D341Med (cell line): ENCODE results near the gene OR4E2.
"Not testable (repeated sequence)": the region's sequence is repeated elsewhere in the genome, so short reads cannot be mapped to it uniquely, and the experiment has no call there.

ENCODE experiments used
- DNase-seq: peaks from one replicate; pipeline ENCODE4 v3.0.0; 2012; ENCODE audit warnings: low spot score

The OR4E2 gene

DNA sequence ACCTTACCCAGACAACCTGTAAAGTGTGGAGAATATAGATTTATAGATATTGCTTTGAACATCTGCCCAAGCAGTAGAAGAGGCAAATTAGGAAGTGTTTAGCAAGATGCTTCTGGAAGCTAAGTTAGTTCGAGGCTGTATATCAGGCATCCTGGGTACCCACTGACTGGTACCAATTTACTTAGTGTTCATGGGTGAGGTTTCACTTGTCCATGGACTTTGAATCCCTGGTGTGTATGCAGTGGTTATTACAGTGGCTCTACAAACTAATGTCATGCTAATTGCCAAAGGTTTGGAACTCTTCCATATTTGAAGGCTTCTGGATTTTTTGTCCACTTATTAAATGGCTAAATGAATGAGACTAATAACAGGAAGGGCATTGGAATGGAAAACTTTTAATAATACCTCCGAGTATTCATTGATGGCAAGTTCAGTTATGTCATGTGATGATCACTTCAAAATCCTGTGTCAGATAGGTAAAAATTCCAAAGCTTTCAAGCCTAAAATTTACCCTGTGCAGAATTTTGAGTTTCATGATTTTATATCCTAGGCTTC, at the start of gene OR4E2:
OR4E2 (plus strand) TSS at position 505 of the 555 bp plus-strand sequence. CDS start 11,248 bp downstream, outside the sequence.
- no peak for DNase-seq

DNA sequence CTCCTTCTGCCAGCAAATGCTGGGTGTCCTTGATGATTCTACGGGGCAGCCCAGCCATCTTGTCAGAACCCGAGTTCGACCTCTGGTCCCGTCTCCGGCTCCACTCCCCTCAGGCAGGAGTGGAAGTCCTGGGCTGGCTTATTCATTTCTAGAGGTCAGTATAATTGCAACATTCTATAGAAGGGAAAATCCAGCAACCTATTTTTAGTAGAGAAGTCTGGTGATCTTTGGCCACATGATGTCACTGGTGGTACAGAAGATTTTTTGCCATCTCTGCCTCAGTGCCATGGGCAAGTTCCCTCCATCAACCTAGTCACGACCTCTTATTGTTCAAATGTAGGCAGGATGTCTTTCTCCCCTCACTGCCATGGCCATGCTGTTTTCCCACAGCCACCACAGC, 41.3 kb upstream of the OR4E2 start:
- DNase-seq: no peak

- no peak for DNase-seq
These were observed 39.4 kb upstream of the OR4E2 start for GRCh38 chr14:21614240-21614639.

GRCh38 chr14:21617614-21618013, 36.0 kb upstream of the OR4E2 start:
- DNase-seq: no peak

GRCh38 chr14:21626491-21627230, 27.0 kb upstream of the OR4E2 start:
- DNase-seq: no peak

DNA sequence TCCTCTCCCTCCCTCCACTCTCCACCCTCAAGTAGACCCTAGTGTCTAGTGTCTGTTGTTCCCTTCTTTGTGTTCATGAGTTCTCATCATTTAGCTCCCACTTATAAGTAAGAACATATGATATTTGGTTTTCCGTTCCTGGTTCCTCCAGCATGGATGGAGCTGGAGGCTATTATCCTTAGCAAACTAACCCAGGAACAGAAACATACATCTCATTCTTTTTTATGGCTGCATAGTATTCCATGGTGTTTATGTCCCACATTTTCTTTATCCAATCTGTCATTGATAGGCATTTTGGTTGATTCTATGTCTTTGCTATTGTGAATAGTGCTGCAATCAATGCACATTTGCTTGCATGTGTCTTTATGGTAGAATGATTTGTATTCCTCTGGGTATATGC, 23.1 kb upstream of the OR4E2 start:
- DNase-seq: not testable (repeated sequence)

- DNase-seq: no peak
These were observed 22.6 kb upstream of the OR4E2 start for GRCh38 chr14:21631084-21631483.

DNA sequence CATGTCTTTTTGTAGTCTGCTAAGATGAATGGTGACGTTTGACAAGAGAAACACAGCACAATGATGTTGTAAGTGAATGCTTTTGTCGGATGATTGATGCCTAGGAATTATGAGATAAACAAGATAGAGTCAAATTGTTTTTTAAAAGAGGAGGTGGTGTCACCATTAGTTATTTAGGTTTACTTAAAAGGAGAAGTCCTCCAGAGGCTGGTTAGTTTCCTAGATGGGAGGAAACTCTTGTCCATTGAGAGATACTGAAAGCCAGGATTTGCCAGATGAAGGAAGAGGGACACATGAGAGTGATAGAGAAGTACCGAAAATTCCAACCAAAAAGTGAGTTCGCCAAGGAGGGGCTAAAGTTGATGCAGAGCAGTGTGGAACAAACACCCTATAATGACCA, 18.8 kb upstream of the OR4E2 start, which contains the start of gene OR10G2:
OR10G2 (minus strand) TSS at position 101 of the 400 bp plus-strand sequence; CDS start at position 3, 98 bp downstream.
- DNase-seq: no peak

- DNase-seq: no peak
These were observed 11.0 kb upstream of the OR4E2 start for GRCh38 chr14:21642683-21643082.

DNA sequence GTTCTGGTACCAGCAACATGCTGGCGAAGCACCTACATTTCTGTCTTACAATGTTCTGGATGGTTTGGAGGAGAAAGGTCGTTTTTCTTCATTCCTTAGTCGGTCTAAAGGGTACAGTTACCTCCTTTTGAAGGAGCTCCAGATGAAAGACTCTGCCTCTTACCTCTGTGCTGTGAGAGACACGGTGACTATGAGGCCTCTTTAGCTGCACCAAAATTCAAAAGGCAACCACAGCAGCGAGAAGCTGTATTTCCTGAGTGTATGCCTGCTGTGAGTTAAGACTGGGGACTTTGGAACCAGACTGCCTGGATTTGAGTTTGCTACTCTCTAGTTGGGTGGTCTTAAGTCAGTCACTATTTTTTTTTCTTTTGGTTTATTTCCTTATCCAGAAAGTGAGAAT, 10.2 kb upstream of the OR4E2 start:
- no peak for DNase-seq

DNA sequence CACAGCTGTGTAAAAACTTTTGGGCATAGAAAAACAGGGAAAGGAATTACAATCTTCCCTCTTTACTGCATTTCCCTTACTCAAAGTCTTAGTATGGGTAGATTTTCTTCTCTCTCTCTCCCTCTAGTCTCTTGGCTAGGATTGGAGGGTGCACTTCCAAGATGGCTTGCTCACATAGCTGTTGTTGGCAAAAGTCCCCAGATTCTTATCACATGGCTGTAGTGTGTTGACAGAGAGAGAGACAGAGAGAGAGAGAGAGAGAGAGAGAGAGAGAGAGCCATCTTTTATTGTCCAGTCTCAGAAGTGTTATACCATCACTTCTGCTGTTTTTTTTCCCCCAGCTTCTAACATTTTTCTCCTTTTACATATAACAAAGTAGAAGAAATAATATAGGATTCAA, 6.3 kb upstream of the OR4E2 start:
- DNase-seq: no peak

GRCh38 chr14:21652209-21652808, 1.3 kb upstream of the OR4E2 start:
- DNase-seq: no peak

GRCh38 chr14:21654215-21654614, 580 bp downstream of the OR4E2 start:
- no peak for DNase-seq

GRCh38 chr14:21656980-21657379, 3.3 kb downstream of the OR4E2 start:
- DNase-seq: no peak

DNA sequence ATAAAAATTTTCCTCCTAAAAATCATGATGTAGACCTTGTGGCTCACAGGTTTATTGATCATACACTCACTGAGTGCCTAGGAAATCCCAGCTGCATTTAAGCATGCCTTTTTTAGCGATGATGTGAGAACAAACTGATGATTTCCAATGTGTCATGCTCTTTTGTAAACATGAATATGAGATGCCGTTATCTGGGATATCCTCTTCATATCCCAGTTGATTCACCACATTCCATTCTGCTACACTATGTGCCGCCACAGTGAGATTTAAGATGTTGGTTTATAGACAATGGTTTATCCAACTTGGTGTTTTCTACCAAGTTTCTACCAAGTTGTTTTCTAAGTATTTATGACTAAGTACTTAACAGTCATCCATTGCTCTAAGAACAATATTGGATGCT, 14.7 kb downstream of the OR4E2 start:
- DNase-seq: no peak

DNA sequence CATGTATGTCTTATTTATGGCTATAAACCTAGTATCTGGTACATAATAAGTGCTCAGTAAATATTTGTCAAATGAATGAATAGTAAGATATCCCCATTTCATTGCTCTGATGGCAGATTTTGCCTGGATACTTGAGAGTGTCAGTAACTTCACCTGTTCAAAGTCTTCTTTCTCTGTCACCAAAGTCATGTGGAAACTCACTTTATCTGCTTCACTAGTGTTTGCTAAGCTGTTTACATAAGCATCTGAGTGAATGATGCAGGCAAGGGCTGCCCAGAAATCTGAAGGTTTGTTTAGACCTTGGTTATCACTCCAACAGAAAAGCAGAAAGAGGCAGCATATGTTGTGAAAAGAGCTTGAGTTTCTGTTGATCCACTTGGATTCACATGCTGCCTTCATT, 15.6 kb downstream of the OR4E2 start:
- no peak for DNase-seq

DNA sequence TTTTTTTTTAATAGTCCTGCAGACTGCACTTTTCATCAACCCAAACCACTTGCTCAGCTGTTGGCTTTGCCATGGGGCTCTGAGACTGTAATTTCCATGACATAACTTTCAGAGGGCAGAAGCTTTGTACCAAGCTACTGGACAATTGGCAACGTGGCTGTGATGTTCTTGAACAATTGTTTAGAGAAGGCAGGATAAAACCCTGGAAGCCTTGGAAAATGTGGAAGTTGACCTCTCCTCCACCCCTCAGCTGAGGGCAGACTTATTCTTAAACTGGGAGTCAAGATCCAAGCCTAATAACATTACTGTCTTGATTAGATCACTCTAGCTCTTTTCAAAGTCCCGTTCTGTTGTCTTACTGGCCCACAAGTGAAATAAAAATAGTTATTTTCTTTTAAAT, 17.7 kb downstream of the OR4E2 start:
- DNase-seq: no peak

DNA sequence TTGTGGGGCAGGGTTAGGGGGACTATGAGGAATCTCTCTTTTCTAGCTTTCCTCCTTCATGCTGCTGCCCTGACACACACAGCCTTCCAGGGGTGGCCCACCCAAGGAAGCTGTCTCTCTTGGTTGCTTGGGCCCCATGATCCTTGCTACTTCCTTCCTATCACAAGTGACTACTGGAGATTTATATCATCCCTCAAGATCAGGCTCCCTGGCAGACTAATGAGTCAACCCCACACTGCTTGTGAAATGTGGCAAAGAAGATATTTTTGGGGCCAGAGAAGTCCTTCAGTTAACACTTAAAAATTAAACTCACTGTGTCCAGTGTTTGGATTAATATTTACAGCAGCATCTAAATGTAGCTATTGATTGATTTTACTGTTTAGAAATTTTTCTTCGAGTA, 18.5 kb downstream of the OR4E2 start:
- no peak for DNase-seq

DNA sequence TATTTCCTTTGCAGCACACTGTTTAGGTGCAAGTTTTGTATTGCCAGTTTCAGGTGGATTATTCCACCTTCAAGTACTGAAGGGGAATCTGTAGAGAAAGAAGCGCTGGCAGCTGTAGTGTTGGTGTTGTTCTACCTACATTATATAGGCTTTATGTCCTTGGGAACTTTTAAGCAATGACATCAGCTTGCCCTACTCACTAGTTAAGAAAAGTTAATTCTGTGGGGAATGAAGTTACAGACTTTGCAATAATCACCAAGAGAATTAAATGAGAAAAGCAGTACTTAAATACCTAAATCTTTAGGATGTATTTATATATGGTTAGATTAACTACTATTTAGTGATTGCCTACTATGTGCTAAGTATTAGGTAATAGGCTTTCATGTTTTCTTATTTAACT, 20.1 kb downstream of the OR4E2 start, which contains the start of gene OR4E1:
OR4E1 (minus strand) TSS at position 101 of the 400 bp plus-strand sequence. CDS start 2,883 bp downstream, outside the sequence.
- DNase-seq: no peak

GRCh38 chr14:21675566-21675965, 21.9 kb downstream of the OR4E2 start:
- DNase-seq: no peak

DNA sequence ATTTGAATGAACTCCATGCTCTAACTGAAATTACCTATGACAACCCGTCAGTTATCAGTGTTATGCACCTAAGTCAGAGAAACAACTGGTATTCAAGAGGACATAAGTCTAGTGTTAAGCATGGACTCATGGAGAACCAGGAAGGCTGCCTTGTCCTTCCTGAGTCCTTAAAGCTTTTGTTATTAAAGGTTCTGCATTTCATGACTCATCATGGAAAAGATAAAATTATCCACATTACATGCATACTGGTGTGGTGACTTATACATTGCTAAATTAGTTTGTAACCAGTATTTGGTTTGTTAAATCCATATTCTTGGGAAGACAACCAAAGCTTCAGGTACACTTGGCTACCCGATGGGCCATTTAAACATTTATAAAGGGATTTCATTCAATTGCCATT, 26.4 kb downstream of the OR4E2 start:
- DNase-seq: no peak

GRCh38 chr14:21686468-21686867, 32.8 kb downstream of the OR4E2 start:
- no peak for DNase-seq

DNA sequence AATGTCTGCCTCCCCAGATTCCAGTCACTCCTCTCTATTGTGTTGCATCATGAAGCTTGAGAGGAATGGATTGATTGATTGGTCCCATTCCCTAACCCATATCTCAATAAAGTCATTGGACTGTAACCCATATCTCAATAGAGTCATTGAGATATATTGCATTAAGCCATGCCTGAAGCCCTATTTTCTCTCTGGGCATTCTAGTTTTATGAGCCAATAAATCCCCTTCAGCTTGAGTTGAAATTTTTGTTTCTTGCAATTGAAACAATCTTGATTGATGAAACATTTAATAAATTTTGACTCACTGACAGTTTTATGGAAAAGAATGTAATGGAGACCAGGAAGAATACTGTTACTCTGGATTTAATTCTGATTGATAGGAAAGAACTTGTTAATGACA, 40.8 kb downstream of the OR4E2 start:
- DNase-seq: no peak
